ENCODE data around the gene SPTBN5.

Gene SPTBN5

DNA sequence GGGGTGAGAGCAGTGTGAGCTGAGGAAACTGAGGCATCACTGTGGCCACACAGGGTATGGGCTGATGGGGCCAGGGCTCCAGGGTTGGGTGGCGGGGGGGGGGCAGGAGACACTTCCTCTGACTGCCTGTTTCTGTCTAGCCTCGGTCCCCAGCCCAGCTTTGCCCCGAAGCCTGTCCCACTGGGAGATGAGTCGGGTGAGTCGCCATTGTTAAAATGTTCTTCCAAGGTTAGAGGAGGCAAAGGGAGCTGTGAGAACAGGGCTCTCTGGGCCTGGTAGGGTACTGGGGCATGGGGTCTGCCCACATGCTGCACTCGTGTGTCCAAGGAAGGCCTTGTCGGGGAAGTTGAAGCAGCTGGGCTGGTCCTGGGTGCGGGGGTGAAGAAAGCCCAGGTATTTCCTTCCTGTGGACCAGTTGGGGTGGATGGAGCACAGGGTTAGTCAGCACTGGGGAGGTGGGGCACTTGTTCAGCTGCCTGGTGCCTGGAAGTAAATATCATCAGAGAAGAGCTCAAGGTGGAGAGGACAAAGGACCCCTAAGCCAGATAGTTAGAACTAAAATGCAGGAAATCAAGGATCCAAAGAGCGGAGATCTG, 74.3 kb downstream of the SPTBN5 start:
- Histone ChIP-seq H3K36me3 (ENCODE audit: control insufficient read depth in 1 of 2, insufficient read depth in 2 of 2, low read length in 2 of 2) (peaks cover 71 to 98% of the 10 kb centered on the region in 2 donors), H3K27me3 (ENCODE audit: low read depth, low read length) (no peaks in the 10 kb centered on the region), H3K27ac (ENCODE audit: low read length) (no peak overlapping the region), H3K9me3 (ENCODE audit: control insufficient read depth in 1 of 2, low read length in 2 of 2) (no peaks in the 10 kb centered on the region), H3K4me1 (ENCODE audit: control insufficient read depth in 1 of 2, insufficient read depth in 2 of 2, low read length in 2 of 2) (no peaks in the 10 kb centered on the region), H3K4me3 (ENCODE audit: low read depth in 1 of 2, low read length in 2 of 2) (no peak overlapping the region)

DNA sequence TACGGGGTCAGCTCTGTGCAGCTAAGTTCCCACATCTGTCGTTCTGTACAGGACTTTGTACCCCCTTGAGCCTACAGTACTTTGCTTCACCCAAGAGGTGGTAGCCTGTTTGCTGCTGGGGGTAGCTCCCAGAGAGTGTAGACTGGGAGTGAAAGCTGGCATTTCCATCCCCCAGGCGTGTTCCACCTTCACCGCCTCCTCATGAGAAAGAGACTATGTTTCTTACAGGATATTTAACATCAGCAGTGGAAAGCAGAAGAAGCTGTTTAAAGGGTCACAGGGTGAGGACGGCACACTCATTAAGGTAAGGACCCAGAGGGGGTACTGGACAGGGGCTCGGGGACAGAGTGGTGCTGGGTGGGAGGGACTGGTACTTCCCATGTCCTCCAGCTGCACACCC, 76.1 kb downstream of the SPTBN5 start:
- H3K27ac ChIP-seq (ENCODE audit: low read length) = no peak overlapping the region
- peaks cover 77 to 95% of the 10 kb centered on the region in 2 donors for H3K36me3 ChIP-seq (ENCODE audit: control insufficient read depth in 1 of 2, insufficient read depth in 2 of 2, low read length in 2 of 2)
- H3K4me3 ChIP-seq (ENCODE audit: low read depth in 1 of 2, low read length in 2 of 2) = no peak overlapping the region
- no peaks in the 10 kb centered on the region for H3K9me3 ChIP-seq (ENCODE audit: control insufficient read depth in 1 of 2, low read length in 2 of 2)
- no peaks in the 10 kb centered on the region for H3K27me3 ChIP-seq (ENCODE audit: low read depth, low read length)
- no peaks in the 10 kb centered on the region for H3K4me1 ChIP-seq (ENCODE audit: control insufficient read depth in 1 of 2, insufficient read depth in 2 of 2, low read length in 2 of 2)

DNA sequence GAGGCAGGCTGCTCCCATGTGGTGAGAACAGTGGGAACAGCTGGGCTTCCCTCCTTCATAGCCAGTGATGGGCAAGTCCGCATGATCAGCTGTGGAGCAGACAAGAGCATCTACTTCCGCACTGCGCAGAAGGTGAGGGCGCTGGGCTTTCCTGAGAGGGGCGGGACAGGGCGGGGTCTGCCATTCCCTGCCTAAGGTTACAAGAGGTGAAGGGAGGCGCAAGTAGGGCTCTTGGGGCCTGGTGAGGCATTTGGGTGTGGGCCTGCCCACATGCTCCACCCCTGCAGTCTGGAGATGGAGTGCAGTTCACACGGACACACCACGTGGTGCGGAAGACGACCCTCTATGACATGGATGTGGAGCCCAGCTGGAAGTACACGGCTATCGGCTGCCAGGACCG, 76.5 kb downstream of the SPTBN5 start:
- Histone ChIP-seq H3K27me3 (ENCODE audit: low read depth, low read length) (no peaks in the 10 kb centered on the region), H3K9me3 (ENCODE audit: control insufficient read depth in 1 of 2, low read length in 2 of 2) (no peaks in the 10 kb centered on the region), H3K4me3 (ENCODE audit: low read depth in 1 of 2, low read length in 2 of 2) (no peak overlapping the region), H3K4me1 (ENCODE audit: control insufficient read depth in 1 of 2, insufficient read depth in 2 of 2, low read length in 2 of 2) (no peaks in the 10 kb centered on the region), H3K36me3 (ENCODE audit: control insufficient read depth in 1 of 2, insufficient read depth in 2 of 2, low read length in 2 of 2) (peaks cover 77 to 95% of the 10 kb centered on the region in 2 donors), H3K27ac (ENCODE audit: low read length) (no peak overlapping the region)

DNA sequence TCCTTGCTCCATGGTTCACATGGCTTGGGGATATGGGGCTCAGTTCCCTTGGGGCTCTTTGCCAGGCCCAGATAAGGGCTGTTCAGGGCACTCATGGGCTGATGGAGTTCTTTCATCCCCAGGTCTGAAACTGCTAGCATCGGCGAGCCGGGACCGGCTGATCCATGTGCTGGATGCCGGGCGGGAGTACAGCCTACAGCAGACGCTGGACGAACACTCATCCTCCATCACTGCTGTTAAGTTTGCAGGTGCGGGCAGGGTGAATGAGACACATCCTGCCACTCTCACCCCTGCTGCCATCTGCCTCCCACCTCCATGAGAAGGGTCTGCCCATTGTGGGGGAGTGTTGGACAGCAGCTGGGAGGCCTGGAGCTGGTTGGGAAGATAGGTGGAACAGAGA, 77.1 kb downstream of the SPTBN5 start:
- no peaks in the 10 kb centered on the region for H3K9me3 ChIP-seq (ENCODE audit: control insufficient read depth in 1 of 2, low read length in 2 of 2)
- H3K4me1 ChIP-seq (ENCODE audit: control insufficient read depth in 1 of 2, insufficient read depth in 2 of 2, low read length in 2 of 2) = no peaks in the 10 kb centered on the region
- no peaks in the 10 kb centered on the region for H3K27me3 ChIP-seq (ENCODE audit: low read depth, low read length)
- peaks cover 73 to 96% of the 10 kb centered on the region in 2 donors for H3K36me3 ChIP-seq (ENCODE audit: control insufficient read depth in 1 of 2, insufficient read depth in 2 of 2, low read length in 2 of 2)
- H3K4me3 ChIP-seq (ENCODE audit: low read depth in 1 of 2, low read length in 2 of 2) = no peak overlapping the region
- H3K27ac ChIP-seq (ENCODE audit: low read length) = no peak overlapping the region

DNA sequence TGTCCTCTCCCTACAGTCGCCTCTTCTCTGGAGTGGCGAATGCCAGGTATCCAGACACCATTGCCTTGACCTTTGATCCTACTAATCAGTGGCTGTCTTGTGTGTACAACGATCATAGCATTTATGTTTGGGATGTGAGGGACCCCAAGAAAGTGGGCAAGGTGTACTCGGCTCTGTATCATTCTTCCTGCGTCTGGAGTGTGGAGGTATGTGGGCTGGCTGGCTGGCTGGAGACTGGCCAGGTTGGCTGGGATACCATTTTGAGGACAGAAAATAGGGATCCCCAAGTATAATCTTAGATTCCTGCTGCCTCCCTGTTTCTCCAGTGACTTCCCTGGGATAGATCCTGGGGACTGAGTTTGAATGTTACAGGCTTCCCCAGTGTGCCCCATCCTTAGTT, 79.3 kb downstream of the SPTBN5 start:
- H3K9me3 ChIP-seq (ENCODE audit: control insufficient read depth in 1 of 2, low read length in 2 of 2) = no peaks in the 10 kb centered on the region
- no peak overlapping the region for H3K27ac ChIP-seq (ENCODE audit: low read length)
- H3K36me3 ChIP-seq (ENCODE audit: control insufficient read depth in 1 of 2, insufficient read depth in 2 of 2, low read length in 2 of 2) = peaks cover 52 to 74% of the 10 kb centered on the region in 2 donors
- no peaks in the 10 kb centered on the region for H3K27me3 ChIP-seq (ENCODE audit: low read depth, low read length)
- no peak overlapping the region for H3K4me3 ChIP-seq (ENCODE audit: low read depth in 1 of 2, low read length in 2 of 2)
- H3K4me1 ChIP-seq (ENCODE audit: control insufficient read depth in 1 of 2, insufficient read depth in 2 of 2, low read length in 2 of 2) = peaks cover 0 to 7% of the 10 kb centered on the region in 2 donors

DNA sequence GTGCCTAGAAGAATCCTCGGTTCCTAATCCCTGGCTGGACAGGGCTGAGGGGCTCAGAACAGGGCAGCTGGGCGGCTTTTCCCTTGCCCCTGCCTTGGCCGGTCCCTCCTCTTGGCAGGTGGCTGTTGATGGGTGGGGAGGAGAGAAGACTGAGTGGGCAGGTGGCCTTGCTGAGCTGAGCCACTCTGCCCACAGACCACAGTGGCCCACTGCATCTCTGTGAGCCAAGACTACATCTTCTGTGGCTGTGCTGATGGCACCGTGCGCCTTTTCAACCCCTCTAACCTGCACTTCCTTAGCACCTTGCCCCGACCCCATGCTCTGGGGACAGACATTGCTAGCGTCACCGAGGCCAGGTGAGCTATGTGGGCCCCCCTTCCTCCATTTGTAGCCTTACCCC, 80.4 kb downstream of the SPTBN5 start:
- peaks cover 0 to 7% of the 10 kb centered on the region in 2 donors for H3K4me1 ChIP-seq (ENCODE audit: control insufficient read depth in 1 of 2, insufficient read depth in 2 of 2, low read length in 2 of 2)
- peaks cover 46 to 63% of the 10 kb centered on the region in 2 donors for H3K36me3 ChIP-seq (ENCODE audit: control insufficient read depth in 1 of 2, insufficient read depth in 2 of 2, low read length in 2 of 2)
- no peaks in the 10 kb centered on the region for H3K9me3 ChIP-seq (ENCODE audit: control insufficient read depth in 1 of 2, low read length in 2 of 2)

DNA sequence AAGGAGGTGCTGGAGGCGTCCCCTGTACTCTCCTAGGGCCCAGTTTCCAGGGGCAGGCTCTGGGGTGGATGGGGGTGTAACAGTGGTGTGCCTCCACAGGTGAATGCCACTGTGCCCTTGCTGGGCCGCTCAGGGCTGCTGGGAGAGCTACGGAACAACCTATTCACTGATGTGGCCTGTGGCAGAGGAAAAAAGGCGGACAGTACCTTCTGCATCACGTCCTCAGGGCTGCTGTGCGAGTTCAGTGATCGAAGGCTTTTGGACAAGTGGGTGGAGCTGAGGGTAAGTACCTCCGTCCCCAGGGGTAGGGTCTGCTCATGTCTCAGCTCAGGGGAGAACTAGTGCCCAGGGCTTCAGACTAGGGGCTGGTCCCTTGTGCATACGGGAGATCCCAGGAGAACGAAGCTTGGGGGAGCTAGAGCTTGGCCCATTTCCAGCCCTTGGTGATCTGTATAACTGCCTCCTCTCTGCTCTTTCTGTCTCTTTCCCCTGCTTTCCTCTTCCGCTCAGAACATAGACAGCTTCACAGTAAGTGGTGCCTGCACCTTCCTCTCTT, 81.0 kb downstream of the SPTBN5 start:
- Histone ChIP-seq H3K9me3 (ENCODE audit: control insufficient read depth in 1 of 2, low read length in 2 of 2) (no peaks in the 10 kb centered on the region), H3K4me1 (ENCODE audit: control insufficient read depth in 1 of 2, insufficient read depth in 2 of 2, low read length in 2 of 2) (peaks cover 0 to 7% of the 10 kb centered on the region in 2 donors), H3K27me3 (ENCODE audit: low read depth, low read length) (no peaks in the 10 kb centered on the region), H3K4me3 (ENCODE audit: low read depth in 1 of 2, low read length in 2 of 2) (no peak overlapping the region), H3K27ac (ENCODE audit: low read length) (no peak overlapping the region), H3K36me3 (ENCODE audit: control insufficient read depth in 1 of 2, insufficient read depth in 2 of 2, low read length in 2 of 2) (peaks cover 41 to 58% of the 10 kb centered on the region in 2 donors)

More for the DNA sequence above, 80.4 kb downstream of the SPTBN5 start:
- H3K4me3 ChIP-seq (ENCODE audit: low read depth in 1 of 2, low read length in 2 of 2) = no peak overlapping the region
- H3K27ac ChIP-seq (ENCODE audit: low read length) = no peak overlapping the region
- no peaks in the 10 kb centered on the region for H3K27me3 ChIP-seq (ENCODE audit: low read depth, low read length)

DNA sequence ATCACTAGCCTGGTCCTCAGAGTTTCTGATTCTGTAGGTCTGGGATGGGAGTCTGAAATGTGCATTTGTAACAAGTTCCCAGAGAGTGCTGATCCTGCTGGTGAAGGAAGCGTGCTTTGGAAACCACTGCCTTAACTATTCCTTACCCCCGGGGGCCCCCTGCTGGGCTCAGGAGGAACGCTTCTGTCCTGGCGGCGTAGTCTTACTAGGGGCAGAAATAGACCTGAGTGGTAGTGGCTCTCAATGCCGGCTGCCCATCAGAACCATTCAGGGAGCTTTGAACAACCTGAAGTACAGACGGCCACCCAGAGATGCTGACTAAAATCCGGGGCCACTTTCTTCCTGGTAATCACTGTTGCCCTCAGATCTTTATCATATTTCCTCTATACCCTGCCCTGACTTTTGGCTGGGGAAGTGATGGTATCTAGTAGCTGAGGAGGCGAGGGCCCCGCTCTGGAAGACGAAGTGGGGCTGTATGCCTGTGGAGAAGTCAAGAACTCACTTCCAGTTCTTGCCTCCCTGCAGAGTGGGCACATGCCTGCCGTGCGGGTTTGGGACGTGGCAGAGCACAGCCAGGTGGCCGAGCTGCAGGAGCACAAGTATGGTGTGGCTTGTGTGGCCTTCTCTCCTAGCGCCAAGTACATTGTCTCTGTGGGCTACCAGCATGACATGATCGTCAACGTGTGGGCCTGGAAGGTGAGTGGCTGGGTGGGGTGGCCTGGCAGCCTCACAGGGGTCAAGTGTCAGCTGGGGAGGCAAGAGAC, 82.2 kb downstream of the SPTBN5 start:
- Histone ChIP-seq H3K4me3 (ENCODE audit: low read depth in 1 of 2, low read length in 2 of 2) (no peak overlapping the region), H3K27me3 (ENCODE audit: low read depth, low read length) (no peaks in the 10 kb centered on the region), H3K9me3 (ENCODE audit: control insufficient read depth in 1 of 2, low read length in 2 of 2) (no peaks in the 10 kb centered on the region), H3K4me1 (ENCODE audit: control insufficient read depth in 1 of 2, insufficient read depth in 2 of 2, low read length in 2 of 2) (peaks cover 0 to 9% of the 10 kb centered on the region in 2 donors), H3K36me3 (ENCODE audit: control insufficient read depth in 1 of 2, insufficient read depth in 2 of 2, low read length in 2 of 2) (peaks cover 29 to 45% of the 10 kb centered on the region in 2 donors), H3K27ac (ENCODE audit: low read length) (no peak overlapping the region)

DNA sequence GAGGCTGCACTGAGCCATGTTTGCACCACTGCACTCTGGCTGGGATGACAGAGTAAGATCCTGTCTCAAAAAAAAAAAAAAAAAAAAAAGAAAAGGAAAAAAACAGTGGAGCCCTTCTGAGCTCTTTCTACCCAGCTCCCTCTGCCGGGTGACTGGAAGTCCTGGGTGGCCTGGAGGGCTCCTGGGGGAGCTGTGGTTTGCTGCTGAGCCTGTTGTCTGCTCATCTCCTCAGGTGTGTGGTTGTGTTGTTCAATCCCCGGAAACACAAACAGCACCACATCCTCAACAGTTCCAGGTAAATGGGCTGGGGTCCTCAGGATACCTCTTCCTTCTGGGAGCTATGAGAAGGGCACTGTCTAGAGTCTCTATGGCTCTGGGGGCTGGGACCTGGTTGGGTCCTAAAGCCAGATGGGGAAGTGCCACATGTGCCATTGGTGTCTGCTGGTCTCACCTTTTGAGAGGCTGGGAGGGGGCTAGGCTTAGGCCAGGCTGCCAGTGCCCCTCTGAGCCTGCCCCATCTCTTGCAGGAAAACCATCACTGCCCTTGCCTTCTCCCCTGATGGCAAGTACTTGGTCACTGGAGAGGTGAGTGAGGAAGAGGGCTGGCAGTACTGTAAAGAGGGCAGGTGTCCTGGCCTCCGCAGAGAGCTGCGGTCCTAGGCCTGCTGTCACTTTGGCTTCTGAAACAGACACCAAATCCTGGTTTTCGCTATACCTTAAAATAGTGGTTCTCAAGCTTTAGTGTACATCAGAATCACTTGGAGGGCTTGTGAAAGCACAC, 83.0 kb downstream of the SPTBN5 start:
- peaks cover 0 to 17% of the 10 kb centered on the region in 2 donors for H3K4me1 ChIP-seq (ENCODE audit: control insufficient read depth in 1 of 2, insufficient read depth in 2 of 2, low read length in 2 of 2)
- peaks cover 27 to 37% of the 10 kb centered on the region in 2 donors for H3K36me3 ChIP-seq (ENCODE audit: control insufficient read depth in 1 of 2, insufficient read depth in 2 of 2, low read length in 2 of 2)
- no peaks in the 10 kb centered on the region for H3K27me3 ChIP-seq (ENCODE audit: low read depth, low read length)
- no peak overlapping the region for H3K4me3 ChIP-seq (ENCODE audit: low read depth in 1 of 2, low read length in 2 of 2)
- no peak overlapping the region for H3K27ac ChIP-seq (ENCODE audit: low read length)
- H3K9me3 ChIP-seq (ENCODE audit: control insufficient read depth in 1 of 2, low read length in 2 of 2) = no peaks in the 10 kb centered on the region

DNA sequence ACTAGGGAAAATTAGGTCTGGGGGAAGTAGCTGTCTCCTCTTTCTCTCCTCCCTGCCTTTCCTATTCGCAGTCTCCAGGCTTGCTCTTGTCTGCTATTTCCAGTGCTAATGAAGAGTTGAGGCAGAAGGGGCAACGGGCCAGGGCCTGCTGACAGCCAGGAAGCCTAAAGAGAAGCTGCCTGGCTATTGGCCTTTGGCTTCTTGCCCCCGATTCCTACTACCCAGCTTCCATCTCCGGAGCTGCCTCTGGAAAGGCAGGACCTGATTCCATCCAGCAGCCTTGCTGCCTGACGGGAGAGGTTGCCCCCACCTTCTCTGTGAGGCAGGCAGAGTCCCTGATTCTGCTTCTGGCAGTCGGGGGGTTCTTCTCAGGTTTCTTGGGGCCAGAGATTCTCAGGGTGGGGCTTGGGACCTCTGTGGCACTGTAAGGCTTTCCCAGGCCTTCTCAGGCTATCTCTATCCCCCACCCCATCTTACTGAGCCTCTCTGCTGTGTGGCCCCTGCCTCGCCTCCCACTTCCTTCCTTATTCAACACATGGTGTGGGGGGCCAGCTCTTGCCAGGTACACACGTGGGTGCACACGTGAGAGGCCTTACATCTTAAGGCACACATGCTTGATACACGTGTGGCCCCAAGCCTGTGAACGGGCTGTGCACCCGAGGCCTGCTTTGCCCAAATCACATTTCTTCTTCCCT, 84.2 kb downstream of the SPTBN5 start:
- no peaks in the 10 kb centered on the region for H3K9me3 ChIP-seq (ENCODE audit: control insufficient read depth in 1 of 2, low read length in 2 of 2)
- peaks cover 18 to 26% of the 10 kb centered on the region in 2 donors for H3K36me3 ChIP-seq (ENCODE audit: control insufficient read depth in 1 of 2, insufficient read depth in 2 of 2, low read length in 2 of 2)
- H3K4me3 ChIP-seq (ENCODE audit: low read depth in 1 of 2, low read length in 2 of 2) = no peak overlapping the region
- no peak overlapping the region for H3K27ac ChIP-seq (ENCODE audit: low read length)
- H3K4me1 ChIP-seq (ENCODE audit: control insufficient read depth in 1 of 2, insufficient read depth in 2 of 2, low read length in 2 of 2) = peaks cover 0 to 28% of the 10 kb centered on the region in 2 donors
- H3K27me3 ChIP-seq (ENCODE audit: low read depth, low read length) = no peaks in the 10 kb centered on the region

All from muscle layer of duodenum (tissue), 2 donors.